ENCODE results near the gene GLMP.

The GLMP gene

GRCh38 chr1:156251527-156251926 is 44.0 kb downstream of the GLMP start:
- DNase-seq (ENCODE audit: low read depth in 4 of 4, low spot score in 1 of 4): no peak

GRCh38 chr1:156249593-156249992 is 45.9 kb downstream of the GLMP start:
- no peak for DNase-seq (ENCODE audit: low read depth in 4 of 4, low spot score in 1 of 4)

- DNase-seq (ENCODE audit: low read depth in 4 of 4, low spot score in 1 of 4): no peak
Observed at GRCh38 chr1:156248323-156248683, 47.2 kb downstream of the GLMP start.

- DNase-seq (ENCODE audit: low read depth in 4 of 4, low spot score in 1 of 4): no peak
Observed at GRCh38 chr1:156247460-156248322, 47.8 kb downstream of the GLMP start, which contains the start of gene PAQR6. Gene PAQR6, minus strand, starts transcription at chr1:156248056. Its CDS starts 1,325 bp downstream, at chr1:156246731.

GRCh38 chr1:156246781-156247459 is 48.6 kb downstream of the GLMP start:
- no peak for DNase-seq (ENCODE audit: low read depth in 4 of 4, low spot score in 1 of 4)

GRCh38 chr1:156246241-156246780 is 49.2 kb downstream of the GLMP start:
- DNase-seq (ENCODE audit: low read depth in 4 of 4, low spot score in 1 of 4): no peak

- no peak for DNase-seq (ENCODE audit: low read depth in 4 of 4, low spot score in 1 of 4)
Observed at GRCh38 chr1:156245451-156246232, 49.8 kb downstream of the GLMP start.

GRCh38 chr1:156244712-156245111 is 50.8 kb downstream of the GLMP start:
- no peak for DNase-seq (ENCODE audit: low read depth in 4 of 4, low spot score in 1 of 4)

- no peak for DNase-seq (ENCODE audit: low read depth in 4 of 4, low spot score in 1 of 4)
Observed at GRCh38 chr1:156244126-156244525, 51.4 kb downstream of the GLMP start.

- DNase-seq (ENCODE audit: low read depth in 4 of 4, low spot score in 1 of 4): no peak
Observed at GRCh38 chr1:156242738-156243137, 52.7 kb downstream of the GLMP start.
